Right atrium auricular region (tissue), 2 donors: ENCODE measurements around the gene PAM16. TPM values are rescaled to one million over a fixed set of nuclear protein-coding genes. Genes with fewer than 3 reads are reported as not detected.
A peak's percentile ranks its signal among the peaks of the same experiment; 100 is the strongest.
"Not testable (repeated sequence)": the region's sequence is repeated elsewhere in the genome, so short reads cannot be mapped to it uniquely, and the experiment has no call there.

ENCODE experiments used
- DNase-seq: peaks from one replicate; pipeline ENCODE4 v3.0.0-alpha.2; 2019; ENCODE audit warnings: low spot score
- H3K27ac ChIP-seq, 2 donors: fragments of 200-600 bp; sonication (generic); 1 replicate in 1 of 2; 2 replicates in 1 of 2; pipeline ENCODE4 v1.5.1; 2016 to 2019
- H3K27me3 ChIP-seq, 2 donors: fragments of 200-600 bp; sonication (generic); one replicate each; pipeline versions ENCODE4 v1.5.1 to v1.6.0; 2017 to 2019
- H3K36me3 ChIP-seq: fragments of 200-600 bp; sonication (generic); one replicate; pipeline ENCODE4 v1.5.1; 2016
- H3K4me1 ChIP-seq, 2 donors: fragments of 200-600 bp; sonication (generic); one replicate each; pipeline versions ENCODE4 v1.5.1 to v1.6.0; 2017 to 2019
- H3K4me3 ChIP-seq, 2 donors: fragments of 200-600 bp; sonication (generic); 1 replicate in 1 of 2; 2 replicates in 1 of 2; pipeline ENCODE4 v1.5.1; 2017 to 2019; ENCODE audit warnings: mild to moderate bottlenecking in 1 of 2, moderate library complexity in 1 of 2
- H3K9me3 ChIP-seq, 2 donors: fragments of 200-600 bp; sonication (generic); one replicate each; pipeline ENCODE4 v1.5.1; 2019
- CTCF ChIP-seq, 2 donors: fragments of 200-600 bp; sonication (generic); IDR thresholded peaks; one replicate each; pipeline ENCODE4 v1.5.1; 2019; ENCODE audit warnings: antibody characterized with exemption in 2 of 2
- total RNA-seq, 2 donors: library from RNA; depleted of rRNA; stranded (reverse); fragments of >200 nt; gene quantifications; one replicate each; pipeline ENCODE4 v1.1.0, GENCODE V29; 2016

PAM16 gene
- 10 to 100 TPM; 54.6 to 85.7 TPM for total RNA-seq

- Histone ChIP-seq H3K27ac (peak within 1 kb of the TSS; percentile 76 to 83), H3K4me3 (peak within 1 kb of the TSS; percentile 66 to 90), H3K36me3 (no peaks in the 10 kb centered on the region), H3K4me1 (peaks cover 0 to 29% of the 10 kb centered on the region in 2 donors), H3K9me3 (no peaks in the 10 kb centered on the region), H3K27me3 (no peaks in the 10 kb centered on the region)
- DNase-seq = peak; percentile 96
- TF ChIP-seq CTCF (IDR thresholded peaks at IDR 0.05) = peak in 1 of 2 donors; percentile 34
Measured at GRCh38 chr16:4350787-4351659, at the start of gene PAM16. Gene PAM16 (minus strand): TSS chr16:4351321. CDS start chr16:4351234, 87 bp downstream.

GRCh38 chr16:4399001-4399730, 48.0 kb upstream of the PAM16 start:
- no peak for DNase-seq
- Histone ChIP-seq H3K4me3 (no peak overlapping the region), H3K9me3 (no peaks in the 10 kb centered on the region), H3K36me3 (peaks cover 8% of the 10 kb centered on the region), H3K27me3 (no peaks in the 10 kb centered on the region), H3K4me1 (peaks cover 0 to 9% of the 10 kb centered on the region in 2 donors), H3K27ac (no peak overlapping the region)
- no peak for TF ChIP-seq CTCF (IDR thresholded peaks at IDR 0.05)

- peaks cover 8% of the 10 kb centered on the region for H3K36me3 ChIP-seq
Measured at GRCh38 chr16:4395055-4395726, 44.1 kb upstream of the PAM16 start.

GRCh38 chr16:4393850-4394249, 42.7 kb upstream of the PAM16 start:
- H3K4me3 ChIP-seq, H3K36me3 ChIP-seq, H3K27me3 ChIP-seq, H3K9me3 ChIP-seq, DNase-seq, H3K27ac ChIP-seq: not testable (repeated sequence)
- H3K4me1 ChIP-seq = peaks cover 0 to 17% of the 10 kb centered on the region in 2 donors

More at GRCh38 chr16:4395055-4395726, 44.1 kb upstream of the PAM16 start:
- DNase-seq = no peak
- Histone ChIP-seq H3K9me3 (no peaks in the 10 kb centered on the region), H3K4me3 (no peak overlapping the region), H3K4me1 (peaks cover 0 to 10% of the 10 kb centered on the region in 2 donors), H3K27ac (no peak overlapping the region), H3K27me3 (no peaks in the 10 kb centered on the region)
- no peak for TF ChIP-seq CTCF (IDR thresholded peaks at IDR 0.05)

GRCh38 chr16:4393240-4393600, 42.1 kb upstream of the PAM16 start:
- Histone ChIP-seq H3K4me1 (peaks cover 0 to 23% of the 10 kb centered on the region in 2 donors), H3K4me3 (no peak overlapping the region), H3K27ac (peak overlapping the region; percentile 21 to 56), H3K27me3 (no peaks in the 10 kb centered on the region), H3K9me3 (no peaks in the 10 kb centered on the region), H3K36me3 (peaks cover 8% of the 10 kb centered on the region)
- TF ChIP-seq CTCF (IDR thresholded peaks at IDR 0.05) = no peak
- DNase-seq = no peak
